HG02763 (cell line): ENCODE results near the gene COIL.

Experiments used
- ATAC-seq: cut with Tn5 transposase; IDR thresholded peaks from one replicate; pipeline ENCODE4 v1.9.1; 2021; ENCODE audit warnings: mild to moderate bottlenecking, moderate library complexity; ENCODE audit not compliant: unreplicated experiment

The COIL gene

DNA sequence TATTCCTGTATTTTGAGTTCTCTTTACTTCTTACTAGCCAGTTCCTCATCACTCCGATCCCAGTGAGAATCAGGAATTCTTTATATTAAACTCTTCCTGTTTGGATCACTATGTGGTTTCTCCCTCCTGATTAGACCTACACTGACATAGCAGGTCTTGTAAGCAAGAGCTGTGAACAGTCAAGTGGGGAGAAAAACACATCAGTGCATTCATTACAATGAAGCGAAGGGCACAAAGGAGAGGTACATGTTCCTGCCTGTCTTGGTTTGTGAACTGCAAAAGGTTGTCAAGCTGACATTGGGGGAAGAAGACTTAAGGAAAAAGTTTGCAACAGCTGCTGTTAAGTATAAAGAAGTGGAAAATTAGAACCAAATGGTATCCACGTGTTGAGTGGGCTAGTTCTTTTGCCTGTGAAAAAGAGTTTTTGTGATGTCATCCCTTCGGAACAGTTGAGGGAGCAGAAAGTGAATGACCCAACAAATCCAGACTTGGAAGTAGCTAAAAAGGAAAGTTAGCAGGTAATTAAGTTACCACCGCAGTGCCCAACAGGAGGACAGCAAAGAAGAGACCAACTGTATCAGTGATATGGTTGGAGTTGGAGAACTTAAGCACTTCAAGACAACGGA is 24.0 kb downstream of the COIL start:
- ATAC-seq = no peak

DNA sequence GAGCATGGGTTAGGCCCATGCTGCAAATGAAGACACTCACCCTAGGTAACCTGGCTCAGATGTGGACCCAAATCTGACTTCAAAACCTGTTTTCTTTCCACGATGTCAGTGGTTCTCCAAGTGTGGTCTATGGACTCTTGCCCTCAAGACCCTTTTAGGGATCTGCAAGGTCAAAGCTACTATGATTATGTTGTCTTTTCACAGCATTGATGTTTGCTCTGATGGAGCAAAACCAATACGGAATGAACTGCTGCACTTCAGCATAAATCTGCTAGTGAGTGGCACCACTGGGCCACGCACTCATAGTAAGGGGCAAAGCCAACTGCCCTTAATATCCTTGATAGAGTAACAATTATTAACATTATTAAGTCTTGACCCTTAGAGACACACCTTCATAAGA is 25.4 kb downstream of the COIL start:
- ATAC-seq = no peak

DNA sequence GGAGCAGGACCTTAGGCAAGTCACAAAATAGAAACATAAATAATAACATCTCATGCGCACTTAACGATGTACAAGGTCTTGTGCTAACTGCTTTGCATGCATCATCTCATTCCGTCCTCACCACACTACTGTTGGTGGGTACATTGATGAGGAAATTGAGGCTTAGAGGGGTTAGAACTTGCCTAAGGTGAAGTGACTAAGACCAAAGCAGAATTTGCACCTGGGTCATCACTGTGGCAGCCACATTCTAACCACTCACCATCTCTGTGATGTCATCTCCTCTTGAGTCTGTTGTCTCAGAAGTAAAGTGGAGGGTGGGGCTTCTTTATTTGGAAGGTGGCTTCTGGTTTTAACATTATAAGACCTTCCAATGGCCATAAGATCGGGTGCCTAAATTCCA is 26.6 kb downstream of the COIL start:
- no peak for ATAC-seq

DNA sequence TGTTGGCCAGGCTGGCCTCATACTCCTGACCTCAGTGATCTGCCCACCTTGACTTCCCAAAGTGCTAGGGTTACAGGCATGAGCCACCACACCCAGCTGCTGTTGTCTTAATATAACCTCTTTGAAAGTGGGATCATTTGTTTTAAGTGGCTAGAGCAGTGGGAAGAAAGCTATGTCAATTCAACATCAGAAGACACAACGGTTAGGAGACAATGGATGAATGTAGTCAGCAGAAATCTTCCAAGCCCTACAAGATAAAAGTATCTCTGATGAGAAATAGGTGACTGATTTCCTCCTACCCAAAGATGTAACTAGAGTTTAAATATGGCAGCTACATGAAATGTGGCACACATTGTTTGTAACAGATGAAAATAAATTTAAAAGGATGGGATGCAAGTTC is 27.0 kb downstream of the COIL start:
- ATAC-seq = no peak

DNA sequence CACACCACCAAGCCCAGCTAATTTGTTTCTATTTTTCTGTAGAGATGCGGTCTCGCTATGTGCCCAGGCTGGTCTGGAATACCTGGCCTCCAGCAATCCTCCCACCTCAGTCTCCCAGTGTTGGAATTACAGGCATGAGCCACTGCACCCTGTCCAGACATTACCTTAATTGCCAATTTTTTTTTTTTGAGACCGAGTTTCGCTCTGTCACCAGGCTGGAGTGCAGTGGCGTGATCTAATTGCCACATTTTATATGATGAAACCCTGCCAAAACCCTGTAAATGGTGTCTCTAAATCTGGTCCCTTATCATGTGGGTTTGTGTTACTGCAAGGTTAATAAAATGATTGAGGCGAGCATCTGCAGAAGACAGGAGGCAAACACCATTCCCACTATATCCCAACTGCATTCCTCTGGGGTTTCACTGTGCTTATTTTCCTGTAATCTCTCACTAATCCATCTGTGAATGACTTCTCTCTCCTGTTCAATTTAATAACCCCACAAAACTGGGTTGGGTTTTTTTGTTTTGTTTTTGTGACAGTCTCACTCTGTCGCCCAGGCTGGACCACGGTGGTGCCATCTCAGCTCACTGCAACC is 27.6 kb downstream of the COIL start:
- ATAC-seq = no peak

DNA sequence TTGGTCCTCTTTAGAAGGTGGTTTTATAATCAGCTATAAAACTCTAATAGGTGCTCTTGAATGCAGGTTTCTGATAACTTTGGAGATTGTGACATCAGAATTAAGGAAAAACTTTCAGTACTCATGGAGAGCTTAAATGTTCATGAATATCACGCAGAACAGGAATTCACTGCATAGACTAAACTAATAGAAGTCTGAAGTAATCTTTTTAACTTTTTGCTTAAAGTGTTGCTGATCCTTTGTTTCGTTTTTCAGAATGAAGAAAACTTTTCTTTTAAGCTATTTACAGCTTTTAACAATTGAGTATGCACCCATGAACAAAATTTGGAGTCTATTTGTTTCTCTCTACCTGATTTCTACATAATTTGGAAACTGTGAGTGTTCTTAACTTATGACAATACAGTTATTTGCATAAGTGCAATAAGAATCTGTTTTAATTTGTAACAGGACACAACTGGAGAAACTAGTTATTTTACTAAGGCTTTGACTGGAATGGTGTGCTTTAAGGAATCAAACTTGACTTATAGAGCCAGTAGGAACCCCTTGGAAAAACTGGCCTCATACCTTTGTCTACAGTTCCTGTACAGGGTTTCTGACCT is 30.0 kb downstream of the COIL start:
- ATAC-seq = no peak

DNA sequence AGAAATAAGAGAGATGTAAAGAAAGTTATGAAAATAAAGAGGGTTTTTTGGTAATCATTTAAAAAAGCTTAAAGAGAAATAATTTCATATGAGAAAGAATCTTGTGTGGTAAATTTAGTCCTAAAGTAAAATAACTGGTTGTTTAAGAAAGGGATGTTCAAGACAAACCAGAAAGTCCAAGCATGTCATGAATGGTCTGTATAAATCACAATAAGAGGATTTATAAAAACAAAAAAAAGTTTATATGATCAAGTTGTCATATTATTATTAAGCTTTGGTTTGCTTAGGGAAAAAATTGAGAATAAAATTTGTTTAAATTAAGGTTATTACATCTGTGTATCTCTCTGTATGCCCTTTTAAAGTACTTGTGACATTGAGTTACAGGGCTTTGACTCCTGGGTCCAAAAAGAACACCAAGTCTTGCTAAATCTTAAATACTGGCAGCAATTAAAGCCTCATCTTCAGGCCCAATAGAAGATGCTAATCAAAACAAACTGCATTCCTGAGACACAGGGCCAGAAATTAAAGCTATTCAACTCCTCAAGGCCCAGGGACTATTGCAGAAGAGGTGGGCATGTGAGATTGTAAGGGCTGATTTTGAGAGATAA is 31.4 kb downstream of the COIL start:
- ATAC-seq = no peak

DNA sequence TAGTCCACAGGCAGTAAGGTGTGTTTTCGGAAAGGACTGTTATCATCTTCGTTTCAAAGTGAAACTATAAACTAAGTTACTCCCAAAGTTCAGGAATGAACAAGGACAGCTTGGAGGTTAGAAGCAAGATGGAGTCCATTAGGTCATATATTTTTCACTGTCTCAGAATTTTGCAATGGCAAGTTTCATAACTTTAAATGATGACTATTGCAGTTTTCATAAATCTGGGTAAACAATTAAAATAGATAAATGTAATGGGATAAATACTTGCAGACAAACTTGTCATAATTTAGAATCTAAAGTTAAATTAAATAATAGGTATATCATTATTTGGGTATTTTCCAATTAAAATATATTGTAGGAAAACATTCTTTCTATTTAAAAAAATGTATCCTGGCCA is 32.3 kb downstream of the COIL start:
- no peak for ATAC-seq

DNA sequence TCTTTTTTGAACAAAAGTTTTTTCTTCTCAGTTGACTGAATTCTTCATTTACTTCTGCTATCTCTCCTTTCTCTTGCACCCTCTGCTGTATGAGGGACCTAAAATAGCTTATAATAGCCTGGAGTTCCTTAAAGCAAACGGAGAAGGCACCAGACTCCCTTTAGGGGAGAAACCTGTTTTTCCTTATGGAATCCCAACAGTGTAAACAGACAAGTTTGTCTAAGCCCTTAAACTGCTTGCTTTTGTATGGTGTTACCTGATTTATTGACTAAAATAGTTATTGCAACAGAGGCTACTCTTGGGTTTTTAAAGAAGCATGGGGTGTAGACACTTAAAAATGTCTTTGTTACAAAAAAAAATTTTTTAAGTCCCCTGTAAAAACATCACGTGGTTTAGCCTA is 34.1 kb downstream of the COIL start:
- ATAC-seq = no peak

DNA sequence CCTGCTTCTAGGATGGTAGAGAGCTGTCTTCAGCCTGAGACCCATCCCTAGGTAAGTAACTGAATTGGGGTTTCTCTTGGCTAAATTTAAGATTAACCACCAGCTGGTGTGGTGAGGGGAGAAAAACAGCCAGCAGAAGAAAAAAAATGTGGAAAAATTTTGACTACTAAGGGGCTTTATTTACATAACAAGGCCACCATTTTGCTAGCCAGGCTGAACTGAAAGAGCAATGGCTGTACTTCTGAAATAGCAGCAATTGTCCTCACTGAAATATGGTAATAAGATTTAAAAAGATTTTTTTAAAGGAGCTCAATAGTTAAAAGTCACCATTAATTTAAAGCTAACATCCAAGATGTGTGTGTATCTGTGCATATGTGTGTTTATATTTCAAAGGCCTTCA is 34.6 kb downstream of the COIL start:
- ATAC-seq = no peak

DNA sequence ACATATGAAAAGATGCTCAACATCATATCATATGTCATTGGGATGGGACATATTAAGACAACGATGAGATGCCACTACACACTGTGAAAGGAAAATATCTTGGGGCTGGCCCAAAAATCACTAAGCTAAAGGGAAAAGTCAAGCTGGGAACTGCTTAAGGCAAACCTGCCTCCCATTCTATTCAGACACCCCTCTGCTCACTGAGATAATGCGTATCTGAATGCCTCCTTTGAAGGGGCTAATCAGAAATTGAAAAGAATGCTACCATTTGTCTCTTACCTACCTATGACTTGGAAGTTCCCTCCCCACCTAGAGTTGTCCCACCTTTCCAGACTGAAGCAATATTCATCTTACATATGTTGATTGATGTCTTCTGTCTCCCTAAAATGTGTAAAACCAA is 35.8 kb downstream of the COIL start:
- no peak for ATAC-seq

DNA sequence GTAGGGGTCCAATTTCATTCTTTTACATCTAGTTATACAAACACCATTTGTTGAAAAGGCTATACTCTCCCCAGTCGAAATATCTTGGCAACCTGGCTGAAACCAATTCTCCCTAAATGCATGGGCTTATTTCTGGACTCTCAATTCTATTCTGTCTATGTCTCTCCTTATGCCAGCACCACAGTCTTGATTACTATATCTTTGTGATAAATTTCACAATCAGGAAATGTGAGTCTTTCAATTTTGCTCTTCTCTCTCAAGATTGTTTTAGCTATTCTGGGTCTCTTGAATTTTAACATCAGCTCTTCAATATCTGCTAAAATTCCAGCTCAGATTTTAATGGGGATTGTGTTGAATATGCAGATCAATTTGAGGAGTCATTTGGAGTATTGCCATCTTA is 41.1 kb downstream of the COIL start:
- ATAC-seq = no peak

DNA sequence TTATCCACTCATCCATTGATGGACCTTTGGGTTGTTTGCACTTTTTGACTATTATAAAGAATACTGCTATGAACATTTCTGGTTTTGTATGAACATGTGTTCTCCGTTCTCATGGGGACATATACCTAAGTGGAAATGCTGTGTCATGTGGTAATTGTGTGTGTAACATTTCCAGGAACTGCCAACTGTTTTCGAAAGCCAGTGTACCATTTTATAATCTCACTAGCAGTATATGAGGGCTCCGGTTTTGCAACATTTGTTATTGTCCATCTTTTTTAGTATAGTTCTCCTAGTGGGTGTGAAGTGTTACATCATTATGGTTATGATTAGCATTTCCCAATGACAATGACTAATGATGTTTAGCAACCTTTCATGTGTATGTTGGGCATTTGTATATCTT is 41.9 kb downstream of the COIL start:
- ATAC-seq = no peak

DNA sequence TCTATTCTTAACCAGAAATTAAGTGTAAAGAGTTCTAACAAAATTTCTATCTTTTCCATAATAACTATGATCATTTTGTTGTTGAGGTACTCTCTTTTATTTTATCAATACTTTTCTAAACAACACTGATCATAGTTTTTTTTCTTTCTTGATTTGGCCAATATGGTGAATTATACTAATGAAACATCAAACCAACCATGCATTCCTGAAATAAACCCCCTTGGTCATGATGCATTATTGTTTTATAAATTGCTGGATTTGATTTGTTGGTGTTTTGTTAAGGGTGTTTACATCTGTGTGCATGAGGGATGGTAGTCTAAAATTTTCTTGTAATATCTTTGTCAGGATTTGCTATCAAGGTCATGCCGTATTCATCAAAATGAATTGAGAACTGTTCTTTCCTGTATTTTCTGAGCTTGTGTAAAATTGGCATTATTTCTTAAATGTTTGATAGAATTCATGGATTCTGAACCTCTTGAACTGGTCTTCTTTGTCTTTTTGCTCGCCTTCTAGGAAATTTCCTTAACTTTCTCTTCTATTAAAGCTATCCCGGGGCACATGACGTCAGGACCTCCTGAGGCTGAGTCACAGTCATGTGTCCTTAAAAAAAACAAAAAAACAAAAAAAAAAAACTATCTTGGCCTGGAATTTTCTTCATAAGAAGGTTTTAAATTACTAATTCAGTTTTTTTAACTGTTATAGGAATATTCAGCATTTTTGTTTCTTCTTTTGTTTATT is 43.1 kb downstream of the COIL start:
- ATAC-seq = no peak

DNA sequence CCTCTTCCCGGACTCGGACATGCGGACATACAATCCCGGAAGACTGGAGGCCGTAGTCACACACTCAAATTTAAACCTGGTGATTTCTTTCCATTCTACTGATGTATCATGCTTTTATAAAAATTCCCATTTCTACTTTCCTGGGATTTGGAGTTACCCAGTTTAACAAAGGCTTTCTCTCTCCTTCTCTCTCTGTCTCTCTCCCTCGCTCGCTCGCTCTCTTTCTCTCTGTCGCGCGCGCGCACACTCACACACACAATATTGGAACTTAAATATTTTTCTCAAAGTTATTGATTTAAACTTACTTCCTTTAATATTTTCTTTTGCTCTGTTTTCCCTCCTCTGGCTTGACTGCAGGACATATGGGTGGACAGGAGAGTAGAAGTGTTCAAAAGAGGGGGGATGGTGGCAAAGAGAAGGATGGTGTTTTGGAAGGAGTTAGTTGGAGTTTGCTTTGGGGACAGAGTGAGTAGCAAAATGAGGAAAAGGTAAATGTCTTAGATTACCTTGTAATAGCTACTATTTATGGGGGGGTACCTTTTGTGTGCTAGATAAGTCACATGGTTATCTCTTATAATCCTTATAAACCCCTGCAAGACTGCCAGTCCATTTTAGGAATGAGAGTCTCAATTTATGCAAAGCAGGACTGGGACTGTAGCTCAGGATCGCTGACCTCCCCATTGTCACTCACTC is 46.1 kb downstream of the COIL start:
- ATAC-seq = no peak

DNA sequence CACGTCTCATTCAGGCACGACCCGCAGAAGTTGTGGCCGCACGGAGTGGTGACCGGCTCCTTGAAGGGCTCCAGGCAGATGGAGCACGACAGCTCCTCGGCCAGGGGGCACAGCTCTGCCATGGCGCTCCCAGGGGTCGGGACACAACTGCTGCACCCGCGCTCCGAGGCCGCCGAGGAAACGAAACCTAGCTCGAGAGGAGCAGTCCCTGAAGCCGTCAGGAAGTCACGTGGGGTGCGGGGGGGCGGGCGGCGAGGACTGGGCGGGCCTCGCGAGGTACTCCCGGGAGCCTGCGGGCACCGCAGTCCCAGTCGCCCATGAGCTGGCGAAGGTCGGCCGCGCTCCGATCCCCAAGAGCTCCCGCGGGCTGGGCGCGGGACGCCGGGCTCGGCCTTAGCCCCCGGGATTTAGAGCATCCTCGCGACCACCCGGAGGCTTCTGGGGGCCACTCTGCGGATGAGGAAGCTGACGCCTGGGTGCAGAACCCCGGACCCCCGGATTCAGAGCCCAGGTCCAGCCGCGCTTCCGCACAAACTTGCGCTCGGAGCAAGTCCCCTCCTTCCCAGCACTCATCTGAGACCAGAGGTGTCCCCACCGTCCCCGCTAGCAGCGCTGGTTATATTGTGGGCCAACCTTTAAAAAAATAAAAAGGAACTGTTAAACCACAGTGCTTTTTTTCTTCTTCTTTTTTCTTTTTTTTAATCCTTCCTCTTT is 46.8 kb downstream of the COIL start, which contains the start of gene TRIM25:
Gene TRIM25 (minus strand): TSS at position 183 of the 714 bp plus-strand sequence. CDS start 61 bp downstream, at position 122.
- ATAC-seq = peak; percentile 58

DNA sequence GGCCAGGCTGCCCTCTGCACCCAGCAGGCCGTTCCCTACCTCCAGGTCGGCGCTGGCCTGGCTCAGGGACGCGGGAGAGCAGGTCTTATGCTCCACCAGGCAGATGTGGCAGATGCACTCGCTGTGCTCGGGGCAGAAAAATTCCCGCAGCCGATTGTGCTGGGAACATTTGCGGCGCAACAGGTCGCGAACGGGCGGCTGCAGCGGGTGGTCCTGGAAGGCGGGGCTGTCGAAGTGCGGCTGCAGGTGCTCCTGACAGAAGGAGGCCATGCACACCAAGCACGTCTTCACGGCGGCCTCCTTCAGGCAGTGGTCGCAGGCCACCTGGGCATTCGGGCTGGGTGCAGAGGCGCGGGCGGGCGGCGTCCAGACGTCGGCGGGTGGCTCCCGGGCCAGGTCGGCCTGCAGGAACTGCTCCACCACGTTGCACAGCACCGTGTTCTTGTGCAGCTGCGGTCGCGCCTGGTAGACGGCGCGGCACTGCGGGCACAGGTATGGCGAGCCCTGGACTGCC is 47.4 kb downstream of the COIL start:
- peak; percentile 37 for ATAC-seq

DNA sequence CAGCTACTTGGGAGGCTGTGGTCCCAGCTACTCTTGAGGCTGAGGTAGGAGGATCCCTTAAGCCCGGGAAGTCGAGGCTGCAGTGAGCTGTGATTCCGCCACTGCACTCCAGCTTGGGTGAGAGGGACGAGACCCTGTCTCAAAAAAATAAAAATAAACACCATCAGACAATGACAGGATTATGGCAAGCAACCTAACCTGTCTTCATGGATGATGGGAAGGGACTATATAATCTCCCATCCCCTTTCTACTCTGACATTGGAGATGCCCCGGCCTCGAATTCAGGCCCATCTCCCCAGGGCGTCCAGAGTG is 47.9 kb downstream of the COIL start:
- no peak for ATAC-seq

DNA sequence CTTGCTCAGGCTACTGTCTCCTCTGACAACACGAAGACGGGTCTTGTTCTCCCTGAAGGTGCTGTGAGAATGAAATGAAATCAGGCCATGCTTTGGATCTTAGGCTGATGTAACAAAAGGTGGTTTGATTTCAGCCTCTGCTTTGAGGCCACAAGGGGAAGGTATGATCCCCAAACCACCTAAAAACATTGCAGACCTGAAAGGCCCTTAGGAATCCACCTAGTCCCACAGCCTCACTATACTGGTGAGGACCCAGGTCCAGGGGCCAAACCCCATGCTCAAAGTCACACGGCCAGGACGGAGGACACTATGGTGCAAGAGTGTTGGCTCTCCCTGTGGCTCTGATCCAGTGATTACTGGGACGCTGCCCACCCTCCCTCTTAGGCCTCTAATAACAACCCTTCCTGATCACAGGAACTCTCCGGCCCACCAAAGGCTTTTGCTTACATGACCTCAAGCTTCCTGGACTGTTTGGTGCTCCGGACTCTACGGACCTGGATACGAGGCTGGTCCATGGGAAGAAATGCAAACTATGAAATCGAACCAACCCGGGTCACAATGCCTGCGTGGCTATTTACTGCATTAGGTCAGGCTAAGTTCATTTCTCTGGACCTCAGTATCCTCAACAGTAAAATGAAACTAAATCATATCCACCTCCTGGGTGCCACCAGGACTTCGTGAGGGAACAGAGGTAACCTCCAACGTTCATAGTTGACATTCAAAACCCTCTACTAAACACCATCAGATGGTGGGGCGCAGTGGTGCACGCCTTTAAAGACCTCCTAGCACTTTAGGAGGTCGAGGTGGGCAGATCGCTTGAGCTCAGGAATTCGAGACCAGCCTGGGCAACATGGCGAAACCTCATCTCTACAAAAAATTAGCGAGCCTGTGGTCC is 48.5 kb downstream of the COIL start:
- ATAC-seq = no peak
